ENCODE results near the gene GNAZ. TPM values are rescaled to one million over a fixed set of nuclear protein-coding genes. Genes with fewer than 3 reads are reported as not detected.

GNAZ gene
- total RNA-seq, 1 donor from 2014 or later = 2.9 TPM

DNA sequence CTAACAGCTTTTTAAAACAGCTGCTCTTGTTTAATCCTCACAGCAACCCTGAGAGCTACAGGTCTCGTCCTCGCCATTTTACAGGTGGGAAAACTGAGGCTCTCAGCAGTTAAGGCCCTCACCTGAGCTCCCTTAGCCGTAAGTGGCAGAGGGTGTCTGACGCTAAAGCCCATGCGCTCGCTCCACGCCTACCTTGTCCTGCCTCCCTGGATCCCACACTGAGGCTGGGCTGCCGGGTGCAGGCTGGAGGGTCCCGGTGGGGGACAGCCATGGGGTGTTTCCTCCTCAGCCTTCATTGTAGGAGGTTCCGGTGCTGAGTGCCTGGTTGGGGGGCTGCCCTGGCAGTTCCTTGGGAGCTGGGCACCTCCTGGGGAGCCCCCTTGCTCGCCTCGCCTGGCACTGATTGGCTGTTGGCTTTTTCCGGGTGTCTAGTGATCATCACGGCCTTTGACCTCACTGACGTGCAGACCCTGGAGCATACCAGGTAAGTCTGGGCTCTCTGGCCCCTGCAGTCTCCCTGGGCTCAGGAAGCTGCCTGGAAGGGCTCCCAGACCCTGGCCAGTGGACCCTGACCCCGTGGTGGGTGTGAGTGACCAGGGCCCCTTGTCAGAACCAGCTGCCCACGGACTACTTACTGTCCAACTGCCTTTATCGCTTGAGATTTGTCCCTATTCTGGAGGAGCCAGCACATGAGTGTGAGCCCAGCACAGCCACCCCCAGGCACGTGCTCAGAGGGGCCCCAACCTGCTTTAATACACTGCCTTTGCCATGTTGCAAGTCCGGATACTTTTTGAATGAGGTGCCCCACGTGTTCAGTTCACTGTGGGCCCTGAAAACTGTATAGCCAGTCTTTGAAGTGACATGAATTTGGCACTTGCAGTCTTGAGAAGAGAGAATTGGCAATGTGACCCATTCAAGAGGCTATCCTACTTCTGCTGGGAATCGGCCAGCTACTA, 87.5 kb downstream of the GNAZ start:
- no peak overlapping the region for H3K27ac ChIP-seq (replicated peaks)
- TF ChIP-seq, protein P1, sequence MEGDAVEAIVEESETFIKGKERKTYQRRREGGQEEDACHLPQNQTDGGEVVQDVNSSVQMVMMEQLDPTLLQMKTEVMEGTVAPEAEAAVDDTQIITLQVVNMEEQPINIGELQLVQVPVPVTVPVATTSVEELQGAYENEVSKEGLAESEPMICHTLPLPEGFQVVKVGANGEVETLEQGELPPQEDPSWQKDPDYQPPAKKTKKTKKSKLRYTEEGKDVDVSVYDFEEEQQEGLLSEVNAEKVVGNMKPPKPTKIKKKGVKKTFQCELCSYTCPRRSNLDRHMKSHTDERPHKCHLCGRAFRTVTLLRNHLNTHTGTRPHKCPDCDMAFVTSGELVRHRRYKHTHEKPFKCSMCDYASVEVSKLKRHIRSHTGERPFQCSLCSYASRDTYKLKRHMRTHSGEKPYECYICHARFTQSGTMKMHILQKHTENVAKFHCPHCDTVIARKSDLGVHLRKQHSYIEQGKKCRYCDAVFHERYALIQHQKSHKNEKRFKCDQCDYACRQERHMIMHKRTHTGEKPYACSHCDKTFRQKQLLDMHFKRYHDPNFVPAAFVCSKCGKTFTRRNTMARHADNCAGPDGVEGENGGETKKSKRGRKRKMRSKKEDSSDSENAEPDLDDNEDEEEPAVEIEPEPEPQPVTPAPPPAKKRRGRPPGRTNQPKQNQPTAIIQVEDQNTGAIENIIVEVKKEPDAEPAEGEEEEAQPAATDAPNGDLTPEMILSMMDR (IDR thresholded peaks at IDR 0.05; ENCODE audit: borderline replicate concordance) = no peak
- H3K4me3 ChIP-seq = no peak overlapping the region
- intact Hi-C loops (cut with micrococcal nuclease) = no loop called here
- no peaks in the 10 kb centered on the region for H3K9me3 ChIP-seq (replicated peaks)
- no peak for DNase-seq
- no peaks in the 10 kb centered on the region for H3K36me3 ChIP-seq
- peaks cover 16% of the 10 kb centered on the region for H3K27me3 ChIP-seq (ENCODE audit: low read depth)
- no peaks in the 10 kb centered on the region for H3K4me1 ChIP-seq

DNA sequence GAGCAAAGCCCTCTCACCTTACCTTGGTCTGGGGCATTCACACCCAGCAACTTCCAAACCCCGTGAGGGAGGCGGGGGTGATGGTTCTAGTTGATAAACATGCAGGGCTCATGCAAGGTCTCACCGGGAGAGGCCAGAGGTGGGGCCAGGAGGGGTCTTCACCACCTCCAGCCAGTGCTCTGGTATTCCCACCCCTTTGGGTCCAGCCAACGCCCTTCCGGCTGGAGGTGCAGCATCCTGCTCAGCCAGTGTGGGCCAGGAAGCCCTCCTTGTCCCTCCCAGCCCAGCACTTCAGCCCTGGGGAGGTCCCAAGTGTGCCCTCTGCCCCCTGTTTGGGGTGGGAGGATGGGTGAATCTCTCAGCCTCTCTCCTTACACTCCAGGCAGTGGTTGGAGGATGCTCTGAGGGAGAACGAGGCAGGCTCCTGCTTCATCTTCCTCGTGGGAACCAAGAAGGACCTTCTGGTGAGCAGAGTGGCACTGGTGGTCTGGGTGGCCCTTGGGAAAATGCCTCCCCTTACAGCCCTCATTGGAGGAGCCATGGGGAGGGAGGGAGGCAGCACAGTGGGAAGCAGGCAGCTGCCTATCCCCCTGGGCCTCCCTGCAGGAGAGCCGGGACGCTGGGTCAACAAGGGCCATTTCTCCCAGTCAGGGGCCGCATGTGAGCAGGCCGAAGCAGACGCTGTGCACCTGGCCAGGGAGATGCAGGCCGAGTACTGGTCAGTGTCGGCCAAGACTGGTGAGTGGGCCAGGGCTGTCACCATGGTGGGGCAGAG, 88.4 kb downstream of the GNAZ start:
- intact Hi-C loops (cut with micrococcal nuclease) = no loop called here
- DNase-seq = no peak
- Histone ChIP-seq H3K4me1 (no peaks in the 10 kb centered on the region), H3K4me3 (no peak overlapping the region), H3K27ac (replicated peaks) (no peak overlapping the region), H3K27me3 (ENCODE audit: low read depth) (peaks cover 16% of the 10 kb centered on the region), H3K36me3 (no peaks in the 10 kb centered on the region), H3K9me3 (replicated peaks) (no peaks in the 10 kb centered on the region)
- TF ChIP-seq, protein P1 (IDR thresholded peaks at IDR 0.05; ENCODE audit: borderline replicate concordance) = no peak

DNA sequence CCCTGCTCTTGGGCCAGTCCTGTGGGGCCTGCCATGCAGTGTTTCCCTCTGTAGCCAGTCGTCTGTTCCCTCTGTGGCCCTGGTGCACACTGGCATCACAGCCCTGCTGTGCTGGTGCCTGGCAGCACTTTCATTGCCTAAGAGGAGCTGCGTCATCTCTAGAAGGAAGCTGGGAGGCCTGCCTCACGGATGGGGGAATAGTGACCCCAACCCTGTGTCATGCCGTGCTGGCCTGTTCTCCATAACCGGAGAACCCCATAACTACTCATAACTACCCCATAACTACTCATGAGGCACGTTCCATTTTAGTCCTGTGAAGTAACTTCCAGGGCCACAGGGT, 88.9 kb downstream of the GNAZ start:
- no peak overlapping the region for H3K27ac ChIP-seq (replicated peaks)
- TF ChIP-seq, protein P1 (IDR thresholded peaks at IDR 0.05; ENCODE audit: borderline replicate concordance) = no peak
- H3K4me3 ChIP-seq = no peak overlapping the region
- DNase-seq = no peak
- H3K36me3 ChIP-seq = no peaks in the 10 kb centered on the region
- peaks cover 16% of the 10 kb centered on the region for H3K27me3 ChIP-seq (ENCODE audit: low read depth)
- intact Hi-C loops (cut with micrococcal nuclease) = no loop called here
- H3K9me3 ChIP-seq (replicated peaks) = no peaks in the 10 kb centered on the region
- H3K4me1 ChIP-seq = no peaks in the 10 kb centered on the region

DNA sequence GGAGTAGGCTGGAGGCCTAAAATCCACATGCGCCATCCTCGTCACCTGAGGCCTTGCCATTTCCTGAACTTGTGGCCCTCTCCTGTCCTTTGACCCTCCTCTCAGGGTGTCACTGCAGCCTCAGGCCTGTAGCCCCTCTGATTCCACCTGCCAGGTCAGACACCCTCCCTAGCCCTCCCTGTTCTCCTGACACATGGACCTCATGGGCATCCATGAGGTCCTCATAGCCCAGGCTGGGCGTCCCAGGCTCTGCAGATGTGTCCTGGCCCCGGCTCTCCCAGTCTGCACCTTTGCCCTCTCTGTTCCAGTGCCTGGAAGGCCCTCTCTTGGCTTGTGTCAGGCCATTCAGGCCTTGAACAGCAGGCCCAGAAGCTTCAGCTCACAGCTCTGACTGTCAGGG, 90.7 kb downstream of the GNAZ start:
- TF ChIP-seq, protein P1 (IDR thresholded peaks at IDR 0.05; ENCODE audit: borderline replicate concordance) = no peak
- Histone ChIP-seq H3K4me1 (no peaks in the 10 kb centered on the region), H3K4me3 (no peak overlapping the region), H3K9me3 (replicated peaks) (no peaks in the 10 kb centered on the region), H3K27me3 (ENCODE audit: low read depth) (peaks cover 13% of the 10 kb centered on the region), H3K27ac (replicated peaks) (no peak overlapping the region), H3K36me3 (no peaks in the 10 kb centered on the region)
- DNase-seq = no peak
- intact Hi-C loops (cut with micrococcal nuclease) = no loop called here

DNA sequence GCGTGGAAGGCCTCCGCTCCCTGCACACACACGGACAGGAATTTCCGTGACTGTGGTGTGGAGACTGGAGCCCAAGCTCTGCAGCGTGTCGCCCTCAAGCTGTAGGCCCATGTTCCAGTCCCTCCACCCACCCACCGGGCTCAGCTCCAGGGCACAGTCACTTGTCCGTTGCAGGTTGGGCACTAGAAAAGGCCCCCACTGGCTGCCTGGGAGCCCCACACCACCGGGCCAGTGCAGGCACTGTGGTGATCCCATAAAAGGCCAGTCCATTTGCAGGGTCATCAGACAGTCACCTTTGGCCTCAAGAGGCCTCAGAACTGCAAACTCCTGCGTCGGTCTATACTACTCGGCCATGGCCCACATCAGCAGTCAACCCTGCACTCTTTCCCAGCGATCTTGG, 91.3 kb downstream of the GNAZ start:
- intact Hi-C loops (cut with micrococcal nuclease) = no loop called here
- no peaks in the 10 kb centered on the region for H3K4me1 ChIP-seq
- no peak for DNase-seq

More for the DNA sequence above, 91.3 kb downstream of the GNAZ start:
- TF ChIP-seq, protein P1 (IDR thresholded peaks at IDR 0.05; ENCODE audit: borderline replicate concordance) = no peak
- no peak overlapping the region for H3K4me3 ChIP-seq
- H3K36me3 ChIP-seq = no peaks in the 10 kb centered on the region
- no peaks in the 10 kb centered on the region for H3K9me3 ChIP-seq (replicated peaks)
- H3K27ac ChIP-seq (replicated peaks) = no peak overlapping the region
- H3K27me3 ChIP-seq (ENCODE audit: low read depth) = peaks cover 8% of the 10 kb centered on the region
